ENCODE data around the gene COX14.

The COX14 gene

GRCh38 chr12:50097952-50098351 is 14.1 kb upstream of the COX14 start:
- TF ChIP-seq GATA3 (IDR thresholded peaks at IDR 0.05; ENCODE audit: low read depth, low read length), result no peak
- no peak for TF ChIP-seq GATA2 (IDR thresholded peaks at IDR 0.05; ENCODE audit: low read depth, low read length)

GRCh38 chr12:50099302-50100008 is 12.6 kb upstream of the COX14 start:
- no peak for TF ChIP-seq GATA3 (IDR thresholded peaks at IDR 0.05; ENCODE audit: low read depth, low read length)
- no peak for TF ChIP-seq GATA2 (IDR thresholded peaks at IDR 0.05; ENCODE audit: low read depth, low read length)

GRCh38 chr12:50100561-50100960 is 11.5 kb upstream of the COX14 start:
- TF ChIP-seq GATA3 (IDR thresholded peaks at IDR 0.05; ENCODE audit: low read depth, low read length), result no peak
- no peak for TF ChIP-seq GATA2 (IDR thresholded peaks at IDR 0.05; ENCODE audit: low read depth, low read length)

GRCh38 chr12:50101663-50102062 is 10.4 kb upstream of the COX14 start:
- TF ChIP-seq GATA2 (IDR thresholded peaks at IDR 0.05; ENCODE audit: low read depth, low read length) (no peak), GATA3 (IDR thresholded peaks at IDR 0.05; ENCODE audit: low read depth, low read length) (no peak)

GRCh38 chr12:50102131-50102531 is 9.9 kb upstream of the COX14 start:
- TF ChIP-seq GATA3 (IDR thresholded peaks at IDR 0.05; ENCODE audit: low read depth, low read length) (no peak), GATA2 (IDR thresholded peaks at IDR 0.05; ENCODE audit: low read depth, low read length) (no peak)

- no peak for TF ChIP-seq GATA2 (IDR thresholded peaks at IDR 0.05; ENCODE audit: low read depth, low read length)
- no peak for TF ChIP-seq GATA3 (IDR thresholded peaks at IDR 0.05; ENCODE audit: low read depth, low read length)
Observed at GRCh38 chr12:50102646-50103309, 9.3 kb upstream of the COX14 start.

- no peak for TF ChIP-seq GATA3 (IDR thresholded peaks at IDR 0.05; ENCODE audit: low read depth, low read length)
- no peak for TF ChIP-seq GATA2 (IDR thresholded peaks at IDR 0.05; ENCODE audit: low read depth, low read length)
Observed at GRCh38 chr12:50103351-50103750, 8.7 kb upstream of the COX14 start.

- TF ChIP-seq GATA2 (IDR thresholded peaks at IDR 0.05; ENCODE audit: low read depth, low read length) (no peak), GATA3 (IDR thresholded peaks at IDR 0.05; ENCODE audit: low read depth, low read length) (no peak)
Observed at GRCh38 chr12:50103767-50104321, 8.2 kb upstream of the COX14 start, which contains the start of gene GPD1. GPD1 (plus strand) TSS chr12:50104008; CDS start chr12:50104051, 43 bp downstream.

- no peak for TF ChIP-seq GATA2 (IDR thresholded peaks at IDR 0.05; ENCODE audit: low read depth, low read length)
- no peak for TF ChIP-seq GATA3 (IDR thresholded peaks at IDR 0.05; ENCODE audit: low read depth, low read length)
Observed at GRCh38 chr12:50104417-50105366, 7.3 kb upstream of the COX14 start.

GRCh38 chr12:50105913-50106450 is 6.1 kb upstream of the COX14 start:
- TF ChIP-seq GATA2 (IDR thresholded peaks at IDR 0.05; ENCODE audit: low read depth, low read length) (no peak), GATA3 (IDR thresholded peaks at IDR 0.05; ENCODE audit: low read depth, low read length) (no peak)

GRCh38 chr12:50106907-50107306 is 5.1 kb upstream of the COX14 start:
- TF ChIP-seq GATA2 (IDR thresholded peaks at IDR 0.05; ENCODE audit: low read depth, low read length) (no peak), GATA3 (IDR thresholded peaks at IDR 0.05; ENCODE audit: low read depth, low read length) (no peak)

- no peak for TF ChIP-seq GATA3 (IDR thresholded peaks at IDR 0.05; ENCODE audit: low read depth, low read length)
- no peak for TF ChIP-seq GATA2 (IDR thresholded peaks at IDR 0.05; ENCODE audit: low read depth, low read length)
Observed at GRCh38 chr12:50107416-50108268, 4.4 kb upstream of the COX14 start.

GRCh38 chr12:50109319-50109718 is 2.7 kb upstream of the COX14 start:
- no peak for TF ChIP-seq GATA2 (IDR thresholded peaks at IDR 0.05; ENCODE audit: low read depth, low read length)
- no peak for TF ChIP-seq GATA3 (IDR thresholded peaks at IDR 0.05; ENCODE audit: low read depth, low read length)
